Colonic mucosa (tissue), 4 donors: ENCODE measurements around the gene APOC1. TPM values are rescaled to one million over a fixed set of nuclear protein-coding genes. Genes with fewer than 3 reads are reported as not detected.
A peak's percentile ranks its signal among the peaks of the same experiment; 100 is the strongest.
"Not testable (repeated sequence)": the region's sequence is repeated elsewhere in the genome, so short reads cannot be mapped to it uniquely, and the experiment has no call there.

ENCODE experiments used
- DNase-seq: peaks from one replicate; pipeline ENCODE4 v3.0.0-alpha.2; 2020
- H3K27ac ChIP-seq: fragments of 200-600 bp; one replicate; pipeline ENCODE4 v1.8.0; 2021
- H3K27me3 ChIP-seq: fragments of 200-600 bp; one replicate; pipeline ENCODE4 v1.8.0; 2021
- H3K36me3 ChIP-seq: fragments of 200-600 bp; one replicate; pipeline ENCODE4 v1.8.0; 2021
- H3K4me1 ChIP-seq: fragments of 200-600 bp; one replicate; pipeline ENCODE4 v1.8.0; 2021; ENCODE audit warnings: mild to moderate bottlenecking
- H3K4me3 ChIP-seq: fragments of 200-600 bp; one replicate; pipeline ENCODE4 v1.8.0; 2021
- H3K9ac ChIP-seq, 2 donors: one replicate each; pipeline ENCODE4 v1.7.0; 2013; ENCODE audit warnings: control low read depth in 2 of 2, low read depth in 2 of 2, low read length in 2 of 2
- H3K9me3 ChIP-seq: fragments of 200-600 bp; one replicate; pipeline ENCODE4 v1.8.0; 2021
- CTCF ChIP-seq: fragments of 200-600 bp; IDR thresholded peaks from one replicate; pipeline ENCODE4 v1.8.0; 2022; ENCODE audit warnings: antibody characterized with exemption, mild to moderate bottlenecking
- intact Hi-C: fragments of 100-400 bp; cut with DNase I; formaldehyde crosslinking; loops from one replicate; pipeline ENCODE4 v1.14.1; 2022
- total RNA-seq, 2 donors: library from RNA; stranded (reverse); fragmentation: NEBNext Ultra II Directional in 1 of 2; extraction: Animal tissue kit (Norgen Biotek cat#: 25700) in 1 of 2; gene quantifications; one replicate each; pipeline ENCODE4 v1.2.1, GENCODE V29; 2021
- donor health status: healthy.
- donor health status: DM: no; HTN: no; CAD: no.
- donor health status: DM: no; HTN: no; CAD: no.

Gene APOC1
- total RNA-seq = 10 to 100 TPM; 10.4 to 19.9 TPM

DNA sequence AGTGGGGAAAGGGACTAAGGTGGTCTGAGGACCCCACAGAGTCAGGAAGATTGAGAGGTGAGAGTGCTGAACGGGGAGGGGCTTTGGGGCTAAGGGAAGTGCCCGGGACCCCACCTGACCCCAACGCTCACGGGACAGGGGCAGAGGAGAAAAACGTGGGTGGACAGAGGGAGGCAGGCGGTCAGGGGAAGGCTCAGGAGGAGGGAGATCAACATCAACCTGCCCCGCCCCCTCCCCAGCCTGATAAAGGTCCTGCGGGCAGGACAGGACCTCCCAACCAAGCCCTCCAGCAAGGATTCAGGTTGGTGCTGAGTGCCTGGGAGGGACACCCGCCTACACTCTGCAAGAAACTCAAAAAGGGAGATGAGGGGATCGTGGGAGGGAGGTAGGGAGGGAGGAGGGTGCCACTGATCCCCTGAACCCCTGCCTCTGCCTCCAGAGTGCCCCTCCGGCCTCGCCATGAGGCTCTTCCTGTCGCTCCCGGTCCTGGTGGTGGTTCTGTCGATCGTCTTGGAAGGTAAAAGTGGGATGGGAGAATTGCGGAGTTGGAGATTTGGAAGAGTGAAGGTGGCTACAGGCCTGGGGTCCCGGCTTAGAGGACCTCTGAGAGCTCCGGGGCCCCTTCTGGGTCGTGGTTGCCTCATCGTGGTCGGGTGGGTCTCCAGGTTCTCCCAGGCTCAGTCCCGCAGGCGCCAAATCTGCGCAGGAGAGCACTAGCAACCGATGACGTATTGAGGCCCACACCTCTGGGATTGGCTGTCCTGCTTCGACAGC is at the start of gene APOC1:
TSS of gene APOC1 (plus strand) at position 176 of the 774 bp plus-strand sequence. CDS start at position 460, 284 bp downstream.
- Histone ChIP-seq H3K4me3 (peak within 1 kb of the TSS; percentile 48), H3K9ac (peak within 1 kb of the TSS; percentile 14 to 47)
- H3K36me3 ChIP-seq, H3K27me3 ChIP-seq, H3K9me3 ChIP-seq, H3K27ac ChIP-seq, H3K4me1 ChIP-seq, intact Hi-C loops: not testable (repeated sequence)
- peak; percentile 86 for DNase-seq

DNA sequence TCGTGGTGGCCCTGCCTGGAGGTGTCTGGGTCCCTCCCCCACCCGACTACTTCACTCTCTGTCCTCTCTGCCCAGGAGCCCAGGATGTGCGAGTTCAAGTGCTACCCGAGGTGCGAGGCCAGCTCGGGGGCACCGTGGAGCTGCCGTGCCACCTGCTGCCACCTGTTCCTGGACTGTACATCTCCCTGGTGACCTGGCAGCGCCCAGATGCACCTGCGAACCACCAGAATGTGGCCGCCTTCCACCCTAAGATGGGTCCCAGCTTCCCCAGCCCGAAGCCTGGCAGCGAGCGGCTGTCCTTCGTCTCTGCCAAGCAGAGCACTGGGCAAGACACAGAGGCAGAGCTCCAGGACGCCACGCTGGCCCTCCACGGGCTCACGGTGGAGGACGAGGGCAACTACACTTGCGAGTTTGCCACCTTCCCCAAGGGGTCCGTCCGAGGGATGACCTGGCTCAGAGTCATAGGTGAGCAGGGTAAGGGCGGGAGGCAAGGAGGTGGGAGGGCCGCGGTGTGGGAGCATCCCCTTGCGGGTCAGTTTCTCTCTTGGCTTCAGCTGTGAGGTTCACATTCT is 49.1 kb upstream of the APOC1 start:
- Histone ChIP-seq H3K27me3 (no peaks in the 10 kb centered on the region), H3K9ac (no peak overlapping the region), H3K9me3 (no peaks in the 10 kb centered on the region), H3K27ac (no peak overlapping the region), H3K4me3 (no peak overlapping the region), H3K4me1 (no peaks in the 10 kb centered on the region), H3K36me3 (no peaks in the 10 kb centered on the region)
- intact Hi-C loops = no loop called here
- DNase-seq = no peak
- no peak for TF ChIP-seq CTCF

GRCh38 chr19:44866664-44867063 is 47.7 kb upstream of the APOC1 start:
- peak; percentile 57 for DNase-seq
- H3K27ac ChIP-seq = no peak overlapping the region
- no peaks in the 10 kb centered on the region for H3K27me3 ChIP-seq
- peaks cover 3% of the 10 kb centered on the region for H3K36me3 ChIP-seq
- H3K4me1 ChIP-seq = no peaks in the 10 kb centered on the region
- H3K4me3 ChIP-seq = no peak overlapping the region
- no peak overlapping the region for H3K9ac ChIP-seq
- intact Hi-C loops = no loop called here
- H3K9me3 ChIP-seq = no peaks in the 10 kb centered on the region
- TF ChIP-seq CTCF = no peak

- intact Hi-C loops = no loop called here
- H3K27me3 ChIP-seq = no peaks in the 10 kb centered on the region
- H3K4me1 ChIP-seq = no peaks in the 10 kb centered on the region
- DNase-seq = no peak
- H3K9me3 ChIP-seq = no peaks in the 10 kb centered on the region
- H3K9ac ChIP-seq = no peak overlapping the region
- H3K36me3 ChIP-seq = peaks cover 12% of the 10 kb centered on the region
- H3K4me3 ChIP-seq = no peak overlapping the region
- no peak for TF ChIP-seq CTCF
- no peak overlapping the region for H3K27ac ChIP-seq
Measured at GRCh38 chr19:44867578-44867977, 46.8 kb upstream of the APOC1 start.

- H3K9me3 ChIP-seq = no peaks in the 10 kb centered on the region
- no peak overlapping the region for H3K4me3 ChIP-seq
- H3K9ac ChIP-seq = no peak overlapping the region
- TF ChIP-seq CTCF = no peak
- peaks cover 12% of the 10 kb centered on the region for H3K36me3 ChIP-seq
- DNase-seq = no peak
- intact Hi-C loops = no loop called here
- no peaks in the 10 kb centered on the region for H3K27me3 ChIP-seq
- peak overlapping the region; percentile 27 for H3K27ac ChIP-seq
- no peaks in the 10 kb centered on the region for H3K4me1 ChIP-seq
Measured at GRCh38 chr19:44869733-44870470, 44.5 kb upstream of the APOC1 start.
